ENCODE data around the gene MTHFR. TPM values are rescaled to one million over a fixed set of nuclear protein-coding genes. Genes with fewer than 3 reads are reported as not detected.

MTHFR gene
- 30.2 and 53.2 TPM in 2 replicates for total RNA-seq

- peak; percentile 98 to 100 for DNase-seq (ENCODE audit: low read depth in 2 of 2)
Observed at GRCh38 chr1:11805422-11806306, at the start of gene MTHFR, which contains the start of gene CLCN6. Gene MTHFR, minus strand, starts transcription at chr1:11805964. Its CDS starts 2,848 bp downstream, at chr1:11803116. Gene CLCN6, plus strand, starts transcription at chr1:11806191. Its CDS starts 72 bp downstream, at chr1:11806263.

GRCh38 chr1:11855430-11855829, 49.7 kb upstream of the MTHFR start:
- no peak for DNase-seq (ENCODE audit: low read depth in 2 of 2)

GRCh38 chr1:11854519-11854918, 48.8 kb upstream of the MTHFR start:
- no peak for DNase-seq (ENCODE audit: low read depth in 2 of 2)

GRCh38 chr1:11851180-11851579, 45.4 kb upstream of the MTHFR start:
- DNase-seq (ENCODE audit: low read depth in 2 of 2): no peak

GRCh38 chr1:11850156-11850555, 44.4 kb upstream of the MTHFR start:
- no peak for DNase-seq (ENCODE audit: low read depth in 2 of 2)

- no peak for DNase-seq (ENCODE audit: low read depth in 2 of 2)
Observed at GRCh38 chr1:11848373-11848700, 42.6 kb upstream of the MTHFR start.

- no peak for DNase-seq (ENCODE audit: low read depth in 2 of 2)
Observed at GRCh38 chr1:11847667-11848372, 42.1 kb upstream of the MTHFR start, which contains the start of gene NPPA. Gene NPPA, minus strand, starts transcription at chr1:11847783. Its CDS starts 99 bp downstream, at chr1:11847684.

GRCh38 chr1:11845641-11846335, 40.0 kb upstream of the MTHFR start:
- peak in 1 of 2 donors; percentile 41 for DNase-seq (ENCODE audit: low read depth in 2 of 2)

- DNase-seq (ENCODE audit: low read depth in 2 of 2): peak; percentile 94 to 97
Observed at GRCh38 chr1:11842154-11843041, 36.6 kb upstream of the MTHFR start.

- peak in 1 of 2 donors; percentile 43 for DNase-seq (ENCODE audit: low read depth in 2 of 2)
Observed at GRCh38 chr1:11841245-11842153, 35.7 kb upstream of the MTHFR start.

GRCh38 chr1:11839727-11840705, 34.3 kb upstream of the MTHFR start:
- peak in 1 of 2 donors; percentile 41 for DNase-seq (ENCODE audit: low read depth in 2 of 2)

GRCh38 chr1:11838349-11839272, 32.8 kb upstream of the MTHFR start:
- peak in 1 of 2 donors; percentile 58 for DNase-seq (ENCODE audit: low read depth in 2 of 2)

- DNase-seq (ENCODE audit: low read depth in 2 of 2): no peak
Observed at GRCh38 chr1:11837767-11838348, 32.1 kb upstream of the MTHFR start.

GRCh38 chr1:11836955-11837766, 31.4 kb upstream of the MTHFR start:
- DNase-seq (ENCODE audit: low read depth in 2 of 2): no peak

- DNase-seq (ENCODE audit: low read depth in 2 of 2): no peak
Observed at GRCh38 chr1:11835441-11836225, 29.9 kb upstream of the MTHFR start.
